Fibroblast of mammary gland (primary cell): ENCODE data around the gene EIF4ENIF1.

Experiments used
- DNase-seq: peaks from one replicate; pipeline ENCODE4 v3.0.0-alpha.2; 2010; ENCODE audit warnings: low read depth
- H3K4me3 ChIP-seq: 2 replicates; pipeline ENCODE4 v1.5.1; 2011; ENCODE audit warnings: low read depth, mild to moderate bottlenecking, low read length, moderate library complexity; ENCODE audit not compliant: control insufficient read depth
- TF ChIP-seq, protein P1 (sequence below): conservative IDR thresholded peaks from 2 replicates; pipeline ENCODE4 v1.5.1; 2011; ENCODE audit warnings: low read depth, low read length, inconsistent platforms; ENCODE audit not compliant: control insufficient read depth, insufficient read depth

Gene EIF4ENIF1

DNA sequence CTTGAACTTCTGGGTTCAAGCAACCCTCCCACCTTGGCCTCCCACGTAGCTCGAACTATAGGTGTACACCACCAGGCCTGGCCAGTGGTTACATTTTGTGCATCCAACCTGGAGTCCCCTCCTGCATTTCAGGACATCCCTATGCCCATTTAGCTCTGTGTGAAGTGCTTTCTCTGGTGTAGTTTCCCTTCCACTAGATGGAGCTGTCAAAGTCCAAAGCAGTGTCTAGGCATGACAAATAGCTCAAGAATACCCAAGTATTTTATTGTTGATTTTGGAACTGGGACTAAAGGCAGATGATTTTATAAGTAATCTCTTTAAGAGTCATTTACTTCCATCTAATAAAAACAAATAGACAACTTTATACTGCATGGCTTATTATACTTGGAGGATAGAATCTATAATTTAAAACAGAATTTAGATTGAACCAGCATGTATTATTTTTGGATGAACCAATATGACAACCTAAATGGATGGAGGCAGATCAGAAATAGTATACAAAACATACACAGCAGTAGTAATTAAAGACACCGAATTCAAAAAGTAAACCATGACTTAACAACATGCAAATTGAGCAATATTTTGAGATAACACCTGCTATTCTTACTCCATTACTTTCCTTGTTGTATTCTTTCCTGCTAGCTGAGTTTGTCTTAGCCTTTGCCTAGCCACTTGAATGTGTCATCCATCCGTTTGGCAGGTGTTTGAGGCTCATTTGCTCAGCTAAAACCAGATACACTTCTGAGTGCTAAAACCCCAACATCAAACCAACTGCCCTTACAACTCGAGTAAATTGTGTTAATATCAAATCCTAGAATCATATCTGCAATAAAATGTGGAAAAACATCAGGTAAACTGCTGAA lies 37.7 kb downstream of the EIF4ENIF1 start:
- DNase-seq: peak; percentile 67
- H3K4me3 ChIP-seq: no peak overlapping the region
- TF ChIP-seq, protein P1, sequence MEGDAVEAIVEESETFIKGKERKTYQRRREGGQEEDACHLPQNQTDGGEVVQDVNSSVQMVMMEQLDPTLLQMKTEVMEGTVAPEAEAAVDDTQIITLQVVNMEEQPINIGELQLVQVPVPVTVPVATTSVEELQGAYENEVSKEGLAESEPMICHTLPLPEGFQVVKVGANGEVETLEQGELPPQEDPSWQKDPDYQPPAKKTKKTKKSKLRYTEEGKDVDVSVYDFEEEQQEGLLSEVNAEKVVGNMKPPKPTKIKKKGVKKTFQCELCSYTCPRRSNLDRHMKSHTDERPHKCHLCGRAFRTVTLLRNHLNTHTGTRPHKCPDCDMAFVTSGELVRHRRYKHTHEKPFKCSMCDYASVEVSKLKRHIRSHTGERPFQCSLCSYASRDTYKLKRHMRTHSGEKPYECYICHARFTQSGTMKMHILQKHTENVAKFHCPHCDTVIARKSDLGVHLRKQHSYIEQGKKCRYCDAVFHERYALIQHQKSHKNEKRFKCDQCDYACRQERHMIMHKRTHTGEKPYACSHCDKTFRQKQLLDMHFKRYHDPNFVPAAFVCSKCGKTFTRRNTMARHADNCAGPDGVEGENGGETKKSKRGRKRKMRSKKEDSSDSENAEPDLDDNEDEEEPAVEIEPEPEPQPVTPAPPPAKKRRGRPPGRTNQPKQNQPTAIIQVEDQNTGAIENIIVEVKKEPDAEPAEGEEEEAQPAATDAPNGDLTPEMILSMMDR: peak; percentile 62

- DNase-seq: no peak
- TF ChIP-seq, protein P1: no peak
- no peak overlapping the region for H3K4me3 ChIP-seq
These were observed 40.1 kb downstream of the EIF4ENIF1 start for GRCh38 chr22:31449506-31449905.

- no peak overlapping the region for H3K4me3 ChIP-seq
- TF ChIP-seq, protein P1: no peak
- DNase-seq: no peak
These were observed 41.3 kb downstream of the EIF4ENIF1 start for GRCh38 chr22:31448382-31448781.

DNA sequence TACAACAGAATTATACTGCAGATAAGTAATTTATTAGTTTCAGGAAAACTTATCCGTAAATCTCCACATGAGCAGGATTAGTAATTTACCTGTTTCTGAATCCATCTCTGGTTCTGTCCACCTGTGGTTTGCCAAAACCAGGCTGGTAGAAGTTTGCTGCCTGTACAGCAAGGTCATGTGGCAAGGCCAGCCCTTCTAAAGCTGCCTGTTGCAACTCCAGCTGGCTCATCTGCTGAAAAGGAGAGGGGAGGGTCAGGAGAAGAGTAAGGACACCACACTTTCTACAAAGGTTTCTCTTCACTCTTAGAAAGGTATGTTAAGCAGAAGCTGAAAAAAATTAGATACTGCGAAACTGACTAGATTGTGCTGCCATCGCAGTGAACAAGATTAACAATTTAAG lies 42.3 kb downstream of the EIF4ENIF1 start:
- no peak for DNase-seq
- TF ChIP-seq, protein P1: no peak
- H3K4me3 ChIP-seq: no peak overlapping the region

DNA sequence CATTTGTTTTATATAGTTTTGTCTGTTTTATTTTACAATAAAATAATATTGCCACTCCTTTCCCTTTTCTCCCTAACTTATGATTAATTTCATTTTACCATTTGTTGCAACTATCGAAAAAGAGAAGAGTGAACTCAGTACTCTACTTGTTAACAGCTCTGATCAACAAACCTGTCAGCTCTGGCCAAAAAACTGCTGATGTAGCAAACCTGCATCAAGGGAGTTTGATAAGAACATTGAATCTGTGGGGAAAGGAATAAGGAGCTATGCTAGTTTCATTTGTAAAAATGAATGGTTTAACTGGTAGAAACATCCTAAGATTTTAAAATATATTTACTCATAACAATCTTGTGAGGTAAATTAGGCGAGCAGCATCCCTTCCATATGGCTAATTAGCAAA lies 42.9 kb downstream of the EIF4ENIF1 start:
- H3K4me3 ChIP-seq: no peak overlapping the region
- TF ChIP-seq, protein P1: no peak
- DNase-seq: no peak

- H3K4me3 ChIP-seq: no peak overlapping the region
- TF ChIP-seq, protein P1: no peak
- no peak for DNase-seq
These were observed 43.4 kb downstream of the EIF4ENIF1 start for GRCh38 chr22:31446208-31446607.
